HEK293 (cell line): ENCODE results near the gene AKT2.

Source experiments
- ATF2 ChIP-seq: fragments of 450-650 bp; formaldehyde crosslinking; IDR thresholded peaks from 2 replicates; pipeline ENCODE4 v1.5.1; 2016; ENCODE audit warnings: missing biosample characterization, missing genetic modification characterization, low read depth
- EGR2 ChIP-seq: fragments of 450-650 bp; formaldehyde crosslinking; IDR thresholded peaks from 2 replicates; pipeline ENCODE4 v1.5.1; 2016; ENCODE audit warnings: low read depth, missing biosample characterization, missing genetic modification characterization
- HOXA7 ChIP-seq: sonication (generic); formaldehyde crosslinking; IDR thresholded peaks from 2 replicates; pipeline ENCODE4 v1.8.1; 2022; ENCODE audit warnings: missing genetic modification reagents, borderline replicate concordance
- KLF17 ChIP-seq: fragments of 450-650 bp; formaldehyde crosslinking; IDR thresholded peaks from 2 replicates; pipeline ENCODE4 v1.5.1; 2016; ENCODE audit warnings: missing biosample characterization, missing genetic modification characterization
- SCRT2 ChIP-seq: fragments of 450-650 bp; formaldehyde crosslinking; IDR thresholded peaks from 2 replicates; pipeline ENCODE4 v1.5.1; 2016; ENCODE audit warnings: missing biosample characterization, missing genetic modification characterization
- WT1 ChIP-seq: fragments of 450-650 bp; formaldehyde crosslinking; IDR thresholded peaks from 2 replicates; pipeline ENCODE4 v1.5.1; 2016; ENCODE audit warnings: missing biosample characterization, missing genetic modification characterization
- ZBTB1 ChIP-seq: fragments of 450-650 bp; formaldehyde crosslinking; IDR thresholded peaks from 2 replicates; pipeline ENCODE4 v1.5.1; 2016; ENCODE audit warnings: missing biosample characterization, missing genetic modification characterization
- ZBTB21 ChIP-seq: fragments of 450-650 bp; formaldehyde crosslinking; IDR thresholded peaks from 2 replicates; pipeline ENCODE4 v1.5.1; 2017; ENCODE audit warnings: missing biosample characterization, missing genetic modification characterization
- ZFP37 ChIP-seq: fragments of 450-650 bp; formaldehyde crosslinking; IDR thresholded peaks from 2 replicates; pipeline ENCODE4 v1.5.1; 2016; ENCODE audit warnings: missing biosample characterization, missing genetic modification characterization
- ZIC2 ChIP-seq: fragments of 450-650 bp; formaldehyde crosslinking; IDR thresholded peaks from 2 replicates; pipeline ENCODE4 v1.5.1; 2016; ENCODE audit warnings: missing biosample characterization, missing genetic modification characterization
- ZNF155 ChIP-seq: fragments of 450-650 bp; formaldehyde crosslinking; IDR thresholded peaks from 2 replicates; pipeline ENCODE4 v1.5.1; 2016; ENCODE audit warnings: missing biosample characterization, missing genetic modification characterization
- ZNF157 ChIP-seq: fragments of 450-650 bp; formaldehyde crosslinking; IDR thresholded peaks from 2 replicates; pipeline ENCODE4 v1.5.1; 2016; ENCODE audit warnings: missing biosample characterization, missing genetic modification characterization
- ZNF18 ChIP-seq: fragments of 450-650 bp; formaldehyde crosslinking; IDR thresholded peaks from 2 replicates; pipeline ENCODE4 v1.5.1; 2016; ENCODE audit warnings: missing biosample characterization, missing genetic modification characterization
- ZNF24 ChIP-seq: fragments of 450-650 bp; formaldehyde crosslinking; IDR thresholded peaks from 2 replicates; pipeline ENCODE4 v1.5.1; 2016; ENCODE audit warnings: missing biosample characterization, missing genetic modification characterization
- ZNF341 ChIP-seq: fragments of 450-650 bp; formaldehyde crosslinking; IDR thresholded peaks from 2 replicates; pipeline ENCODE4; 2016; ENCODE audit warnings: low read depth, missing biosample characterization, missing genetic modification characterization
- ZNF391 ChIP-seq: fragments of 450-650 bp; formaldehyde crosslinking; IDR thresholded peaks from 2 replicates; pipeline ENCODE4 v1.5.1; 2016; ENCODE audit warnings: low read depth, missing biosample characterization, missing genetic modification characterization, borderline replicate concordance
- ZNF404 ChIP-seq: fragments of 450-650 bp; formaldehyde crosslinking; IDR thresholded peaks from 2 replicates; pipeline ENCODE4 v1.5.1; 2017; ENCODE audit warnings: missing biosample characterization, missing genetic modification characterization
- ZNF488 ChIP-seq: fragments of 450-650 bp; formaldehyde crosslinking; IDR thresholded peaks from 2 replicates; pipeline ENCODE4 v1.5.1; 2016; ENCODE audit warnings: missing biosample characterization, missing genetic modification characterization
- ZNF529 ChIP-seq: fragments of 450-650 bp; formaldehyde crosslinking; IDR thresholded peaks from 2 replicates; pipeline ENCODE4 v1.5.1; 2017; ENCODE audit warnings: missing genetic modification characterization, missing biosample characterization; ENCODE audit not compliant: insufficient replicate concordance
- ZNF571 ChIP-seq: fragments of 450-650 bp; formaldehyde crosslinking; IDR thresholded peaks from 2 replicates; pipeline ENCODE4 v1.5.0; 2017; ENCODE audit warnings: missing biosample characterization, missing genetic modification characterization
- ZNF610 ChIP-seq: fragments of 450-650 bp; formaldehyde crosslinking; IDR thresholded peaks from 2 replicates; pipeline ENCODE4 v1.5.1; 2016; ENCODE audit warnings: missing biosample characterization, missing genetic modification characterization, borderline replicate concordance
- ZNF645 ChIP-seq: fragments of 450-650 bp; formaldehyde crosslinking; IDR thresholded peaks from 2 replicates; pipeline ENCODE4; 2016; ENCODE audit warnings: missing biosample characterization, missing genetic modification characterization
- ZNF654 ChIP-seq: fragments of 450-650 bp; formaldehyde crosslinking; IDR thresholded peaks from 2 replicates; pipeline ENCODE4 v1.5.1; 2016; ENCODE audit warnings: low read depth, missing biosample characterization, missing genetic modification characterization
- ZNF677 ChIP-seq: fragments of 450-650 bp; IDR thresholded peaks from 2 replicates; pipeline ENCODE4 v1.5.0; 2018; ENCODE audit warnings: missing biosample characterization, mild to moderate bottlenecking, missing genetic modification characterization, moderate library complexity
- ZNF776 ChIP-seq: fragments of 450-650 bp; formaldehyde crosslinking; IDR thresholded peaks from 2 replicates; pipeline ENCODE4 v1.5.0; 2017; ENCODE audit warnings: missing biosample characterization, missing genetic modification characterization, borderline replicate concordance
- TF ChIP-seq, protein P1 (sequence below): fragments of 450-650 bp; formaldehyde crosslinking; conservative IDR thresholded peaks from 2 replicates; pipeline ENCODE4 v1.5.1; 2016; ENCODE audit warnings: low read depth, missing biosample characterization, missing genetic modification characterization

Gene AKT2

GRCh38 chr19:40279761-40280607 is 5.2 kb downstream of the AKT2 start (continued):
- no peak for TF ChIP-seq ZNF404 (tag by site-specific recombination)
- no peak for TF ChIP-seq ZNF391
- TF ChIP-seq, protein P1, sequence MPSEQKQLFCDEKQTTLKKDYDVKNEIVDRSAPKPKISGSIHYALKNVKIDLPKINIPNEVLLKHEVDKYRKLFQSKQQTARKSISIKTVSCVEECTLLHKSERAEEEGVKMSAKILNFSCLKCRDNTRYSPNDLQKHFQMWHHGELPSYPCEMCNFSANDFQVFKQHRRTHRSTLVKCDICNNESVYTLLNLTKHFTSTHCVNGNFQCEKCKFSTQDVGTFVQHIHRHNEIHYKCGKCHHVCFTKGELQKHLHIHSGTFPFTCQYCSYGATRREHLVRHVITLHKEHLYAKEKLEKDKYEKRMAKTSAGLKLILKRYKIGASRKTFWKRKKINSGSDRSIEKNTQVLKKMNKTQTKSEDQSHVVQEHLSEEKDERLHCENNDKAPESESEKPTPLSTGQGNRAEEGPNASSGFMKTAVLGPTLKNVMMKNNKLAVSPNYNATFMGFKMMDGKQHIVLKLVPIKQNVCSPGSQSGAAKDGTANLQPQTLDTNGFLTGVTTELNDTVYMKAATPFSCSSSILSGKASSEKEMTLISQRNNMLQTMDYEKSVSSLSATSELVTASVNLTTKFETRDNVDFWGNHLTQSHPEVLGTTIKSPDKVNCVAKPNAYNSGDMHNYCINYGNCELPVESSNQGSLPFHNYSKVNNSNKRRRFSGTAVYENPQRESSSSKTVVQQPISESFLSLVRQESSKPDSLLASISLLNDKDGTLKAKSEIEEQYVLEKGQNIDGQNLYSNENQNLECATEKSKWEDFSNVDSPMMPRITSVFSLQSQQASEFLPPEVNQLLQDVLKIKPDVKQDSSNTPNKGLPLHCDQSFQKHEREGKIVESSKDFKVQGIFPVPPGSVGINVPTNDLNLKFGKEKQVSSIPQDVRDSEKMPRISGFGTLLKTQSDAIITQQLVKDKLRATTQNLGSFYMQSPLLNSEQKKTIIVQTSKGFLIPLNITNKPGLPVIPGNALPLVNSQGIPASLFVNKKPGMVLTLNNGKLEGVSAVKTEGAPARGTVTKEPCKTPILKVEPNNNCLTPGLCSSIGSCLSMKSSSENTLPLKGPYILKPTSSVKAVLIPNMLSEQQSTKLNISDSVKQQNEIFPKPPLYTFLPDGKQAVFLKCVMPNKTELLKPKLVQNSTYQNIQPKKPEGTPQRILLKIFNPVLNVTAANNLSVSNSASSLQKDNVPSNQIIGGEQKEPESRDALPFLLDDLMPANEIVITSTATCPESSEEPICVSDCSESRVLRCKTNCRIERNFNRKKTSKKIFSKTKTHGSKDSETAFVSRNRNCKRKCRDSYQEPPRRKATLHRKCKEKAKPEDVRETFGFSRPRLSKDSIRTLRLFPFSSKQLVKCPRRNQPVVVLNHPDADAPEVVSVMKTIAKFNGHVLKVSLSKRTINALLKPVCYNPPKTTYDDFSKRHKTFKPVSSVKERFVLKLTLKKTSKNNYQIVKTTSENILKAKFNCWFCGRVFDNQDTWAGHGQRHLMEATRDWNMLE, result no peak
- no peak for TF ChIP-seq ZNF155 (tag by site-specific recombination)
- no peak for TF ChIP-seq ZNF645 (tag by site-specific recombination)
- peak; percentile 90 for TF ChIP-seq ZNF341
- no peak for TF ChIP-seq ZNF776
- TF ChIP-seq ZNF654, result no peak
- no peak for TF ChIP-seq HOXA7 (CRISPR knock-in tag)
- no peak for TF ChIP-seq ZNF677 (tag by site-specific recombination)
- no peak for TF ChIP-seq ATF2
- peak; percentile 27; the same call in 1 of the 2 replicates for TF ChIP-seq WT1 (tag by site-specific recombination)
- TF ChIP-seq ZFP37, result no peak
- no peak for TF ChIP-seq ZNF610 (tag by site-specific recombination)
- TF ChIP-seq ZNF157, result no peak
- no peak for TF ChIP-seq ZNF529 (tag by site-specific recombination)
- peak; percentile 46 for TF ChIP-seq ZIC2 (tag by site-specific recombination)
- TF ChIP-seq ZNF24 (tag by site-specific recombination), result no peak
- peak; percentile 61 for TF ChIP-seq ZNF18 (tag by site-specific recombination)
- no peak for TF ChIP-seq ZNF571 (tag by site-specific recombination)
- TF ChIP-seq ZNF488 (tag by site-specific recombination), result no peak
- TF ChIP-seq ZBTB1 (tag by site-specific recombination), result no peak
- 0 out of 2 replicates have a peak, but pooled peaks have one; percentile 15 for TF ChIP-seq KLF17 (tag by site-specific recombination)
- TF ChIP-seq EGR2, result peak; percentile 77
- no peak for TF ChIP-seq SCRT2
- no peak for TF ChIP-seq ZBTB21 (tag by site-specific recombination)
